Measurements from ENCODE around the gene INSR.

DNA sequence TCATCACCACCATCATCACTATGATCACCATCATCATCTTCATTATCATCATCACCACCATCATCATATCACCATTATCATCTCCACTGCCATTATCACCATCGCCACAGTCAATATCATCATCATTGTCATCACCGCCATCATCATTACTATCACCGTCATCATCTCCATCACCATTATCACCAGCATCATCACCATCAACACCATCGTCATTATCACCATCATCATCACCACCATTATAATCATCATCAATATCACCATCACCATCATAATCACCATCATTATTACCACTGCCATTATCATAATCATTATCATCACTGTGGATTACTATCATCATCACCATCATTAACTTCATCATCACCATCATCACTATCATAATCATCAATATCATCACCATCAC lies 37.2 kb upstream of the INSR start:
- TF ChIP-seq, protein P1, sequence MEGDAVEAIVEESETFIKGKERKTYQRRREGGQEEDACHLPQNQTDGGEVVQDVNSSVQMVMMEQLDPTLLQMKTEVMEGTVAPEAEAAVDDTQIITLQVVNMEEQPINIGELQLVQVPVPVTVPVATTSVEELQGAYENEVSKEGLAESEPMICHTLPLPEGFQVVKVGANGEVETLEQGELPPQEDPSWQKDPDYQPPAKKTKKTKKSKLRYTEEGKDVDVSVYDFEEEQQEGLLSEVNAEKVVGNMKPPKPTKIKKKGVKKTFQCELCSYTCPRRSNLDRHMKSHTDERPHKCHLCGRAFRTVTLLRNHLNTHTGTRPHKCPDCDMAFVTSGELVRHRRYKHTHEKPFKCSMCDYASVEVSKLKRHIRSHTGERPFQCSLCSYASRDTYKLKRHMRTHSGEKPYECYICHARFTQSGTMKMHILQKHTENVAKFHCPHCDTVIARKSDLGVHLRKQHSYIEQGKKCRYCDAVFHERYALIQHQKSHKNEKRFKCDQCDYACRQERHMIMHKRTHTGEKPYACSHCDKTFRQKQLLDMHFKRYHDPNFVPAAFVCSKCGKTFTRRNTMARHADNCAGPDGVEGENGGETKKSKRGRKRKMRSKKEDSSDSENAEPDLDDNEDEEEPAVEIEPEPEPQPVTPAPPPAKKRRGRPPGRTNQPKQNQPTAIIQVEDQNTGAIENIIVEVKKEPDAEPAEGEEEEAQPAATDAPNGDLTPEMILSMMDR (IDR thresholded peaks at IDR 0.05; ENCODE audit: extremely low read depth in 1 of 2, insufficient read depth in 1 of 2, low read depth in 1 of 2, low read length in 2 of 2), result no peak
- TF ChIP-seq EZH2 (IDR thresholded peaks at IDR 0.05; ENCODE audit: borderline replicate concordance, low read depth, low read length, severe bottlenecking), result no peak
- no peak for TF ChIP-seq MYC (IDR thresholded peaks at IDR 0.05; ENCODE audit: low read depth, low read length)
- no peak for TF ChIP-seq FOS (IDR thresholded peaks at IDR 0.05; ENCODE audit: borderline replicate concordance, insufficient read depth, low read length)
- no peak for TF ChIP-seq POLR2AphosphoS5 (IDR thresholded peaks at IDR 0.05; ENCODE audit: insufficient read depth, low read depth, low read length)
- no peak for TF ChIP-seq POLR2A (IDR thresholded peaks at IDR 0.05; ENCODE audit: low read depth, low read length)

Measured in endothelial cell of umbilical vein (primary cell).